Activated T-cell treated with anti-CD3 and anti-CD28 coated beads for 4 hours (primary cell): ENCODE measurements around the gene ECT2.
"Not testable (repeated sequence)": the region's sequence is repeated elsewhere in the genome, so short reads cannot be mapped to it uniquely, and the experiment has no call there.

Source experiments
- DNase-seq: peaks from one replicate; pipeline ENCODE4 v3.0.0-alpha.2; 2020

ECT2 gene

GRCh38 chr3:172749230-172749965 is 1.1 kb upstream of the ECT2 start:
- DNase-seq, result no peak

GRCh38 chr3:172750069-172750367 is 508 bp upstream of the ECT2 start:
- no peak for DNase-seq

- DNase-seq, result no peak
Measured at GRCh38 chr3:172751175-172751704, 714 bp downstream of the ECT2 start.

GRCh38 chr3:172752651-172753050 is 2.1 kb downstream of the ECT2 start:
- DNase-seq, result no peak

- no peak for DNase-seq
Measured at GRCh38 chr3:172753125-172753524, 2.6 kb downstream of the ECT2 start.

- DNase-seq, result not testable (repeated sequence)
Measured at GRCh38 chr3:172760416-172760815, 9.9 kb downstream of the ECT2 start.

GRCh38 chr3:172766241-172766640 is 15.7 kb downstream of the ECT2 start:
- no peak for DNase-seq

- DNase-seq, result no peak
Measured at GRCh38 chr3:172766718-172767405, 16.3 kb downstream of the ECT2 start.

- DNase-seq, result no peak
Measured at GRCh38 chr3:172770382-172770781, 19.9 kb downstream of the ECT2 start.

GRCh38 chr3:172771672-172772071 is 21.1 kb downstream of the ECT2 start:
- DNase-seq, result no peak

GRCh38 chr3:172776049-172776717 is 25.7 kb downstream of the ECT2 start:
- DNase-seq, result no peak

GRCh38 chr3:172777901-172778300 is 27.4 kb downstream of the ECT2 start:
- no peak for DNase-seq

GRCh38 chr3:172782235-172782634 is 31.7 kb downstream of the ECT2 start:
- DNase-seq, result no peak

- no peak for DNase-seq
Measured at GRCh38 chr3:172786036-172786435, 35.5 kb downstream of the ECT2 start.

- no peak for DNase-seq
Measured at GRCh38 chr3:172787019-172787418, 36.5 kb downstream of the ECT2 start.

GRCh38 chr3:172787746-172788145 is 37.2 kb downstream of the ECT2 start:
- no peak for DNase-seq

- no peak for DNase-seq
Measured at GRCh38 chr3:172799246-172799645, 48.7 kb downstream of the ECT2 start.

- no peak for DNase-seq
Measured at GRCh38 chr3:172800156-172800555, 49.6 kb downstream of the ECT2 start.

- DNase-seq, result no peak
Measured at GRCh38 chr3:172803489-172803888, 53.0 kb downstream of the ECT2 start.

GRCh38 chr3:172804323-172804722 is 53.8 kb downstream of the ECT2 start:
- DNase-seq, result no peak

- no peak for DNase-seq
Measured at GRCh38 chr3:172808969-172809546, 58.5 kb downstream of the ECT2 start.

- DNase-seq, result no peak
Measured at GRCh38 chr3:172811099-172811498, 60.6 kb downstream of the ECT2 start.

- DNase-seq, result no peak
Measured at GRCh38 chr3:172813462-172813861, 62.9 kb downstream of the ECT2 start.

- no peak for DNase-seq
Measured at GRCh38 chr3:172814738-172815137, 64.2 kb downstream of the ECT2 start.
